CD14-positive monocyte (primary cell): ENCODE data around the gene MBD3L2B. TPM values are rescaled to one million over a fixed set of nuclear protein-coding genes. Genes with fewer than 3 reads are reported as not detected.

Experiments used
- DNase-seq, 3 donors: peaks; one replicate each; pipeline ENCODE4 v3.0.0-alpha.2; 2011 to 2022
- H2AFZ ChIP-seq: 2 replicates; pipeline ENCODE4 v1.6.0; 2012; ENCODE audit warnings: mild to moderate bottlenecking, low read depth, low read length, inconsistent platforms; ENCODE audit not compliant: insufficient read depth, poor library complexity, severe bottlenecking
- H3K27ac ChIP-seq, 2 donors: 1 replicate in 1 of 2; 2 replicates in 1 of 2; pipeline ENCODE4 v1.5.1; 2012 to 2013; ENCODE audit warnings: low read length in 2 of 2, control low read depth in 1 of 2, inconsistent platforms in 1 of 2, low read depth in 1 of 2, mild to moderate bottlenecking in 1 of 2
- H3K27me3 ChIP-seq, 2 donors: one replicate each; pipeline versions ENCODE4 v1.6.0 to v1.6.1; 2011 to 2013; ENCODE audit warnings: low read length in 2 of 2; ENCODE audit not compliant: control insufficient read depth in 2 of 2, insufficient read depth in 2 of 2
- H3K36me3 ChIP-seq, 2 donors: replicated peaks in 1 of 2; 1 replicate in 1 of 2; 2 replicates in 1 of 2; pipeline versions ENCODE4 v1.5.1 to v1.6.1; 2012 to 2013; ENCODE audit warnings: low read length in 2 of 2, control low read depth in 1 of 2, inconsistent platforms in 1 of 2, mild to moderate bottlenecking in 1 of 2; ENCODE audit not compliant: insufficient read depth in 2 of 2, control insufficient read depth in 1 of 2
- H3K4me1 ChIP-seq, 2 donors: 1 replicate in 1 of 2; 2 replicates in 1 of 2; pipeline versions ENCODE4 v1.5.1 to v1.6.1; 2012 to 2013; ENCODE audit warnings: low read length in 2 of 2, control low read depth in 1 of 2, inconsistent platforms in 1 of 2, mild to moderate bottlenecking in 1 of 2, moderate library complexity in 1 of 2; ENCODE audit not compliant: insufficient read depth in 2 of 2, control insufficient read depth in 1 of 2
- H3K4me2 ChIP-seq: replicated peaks from 2 replicates; pipeline ENCODE3; 2012; ENCODE audit warnings: low read length, moderate library complexity, mild to moderate bottlenecking; ENCODE audit not compliant: poor library complexity, severe bottlenecking; ENCODE audit errors: extremely low read depth
- H3K4me3 ChIP-seq, 3 experiments: fragments of 200-600 bp in 1 of 3; sonication (generic) in 1 of 3; replicated peaks in 1 of 3; 1 replicate in 2 of 3; 2 replicates in 1 of 3; pipeline ENCODE4 v1.5.1; 2011 to 2013; ENCODE audit warnings: low read length in 3 of 3, mild to moderate bottlenecking in 3 of 3, control low read depth in 2 of 3, low read depth in 2 of 3, inconsistent platforms in 1 of 3, moderate library complexity in 1 of 3
- H3K79me2 ChIP-seq: 2 replicates; pipeline ENCODE4 v1.6.0; 2012; ENCODE audit warnings: mild to moderate bottlenecking, control low read depth, inconsistent platforms, low read length, moderate library complexity; ENCODE audit not compliant: insufficient read depth
- H3K9ac ChIP-seq: 2 replicates; pipeline ENCODE4 v1.6.0; 2017; ENCODE audit warnings: low read length, mild to moderate bottlenecking; ENCODE audit not compliant: insufficient read depth, poor library complexity, severe bottlenecking
- H3K9me3 ChIP-seq, 2 donors: replicated peaks in 1 of 2; 1 replicate in 1 of 2; 2 replicates in 1 of 2; pipeline versions ENCODE4 v1.5.1 to v1.6.1; 2012 to 2013; ENCODE audit warnings: low read length in 2 of 2, control low read depth in 1 of 2; ENCODE audit not compliant: control insufficient read depth in 1 of 2, insufficient read depth in 1 of 2
- H4K20me1 ChIP-seq: 2 replicates; pipeline ENCODE4 v1.6.0; 2012; ENCODE audit warnings: mild to moderate bottlenecking, low read length, control low read depth, moderate library complexity; ENCODE audit not compliant: insufficient read depth
- H3K27ac Mint-ChIP-seq, 7 donors: one replicate each; pipeline ENCODE4 v1.8.0; 2020; ENCODE audit warnings: mild to moderate bottlenecking in 7 of 7, mixed read lengths in 7 of 7, moderate library complexity in 6 of 7, inconsistent platforms in 2 of 7
- H3K27me3 Mint-ChIP-seq, 3 donors: one replicate each; pipeline ENCODE4 v1.8.0; 2021 to 2022; ENCODE audit warnings: low read depth in 3 of 3, mild to moderate bottlenecking in 3 of 3, mixed read lengths in 3 of 3, moderate library complexity in 3 of 3, inconsistent platforms in 1 of 3
- H3K36me3 Mint-ChIP-seq, 2 donors: one replicate each; pipeline ENCODE4 v1.8.0; 2020; ENCODE audit warnings: mixed read lengths in 2 of 2, inconsistent platforms in 1 of 2, mild to moderate bottlenecking in 1 of 2
- H3K4me1 Mint-ChIP-seq: one replicate; pipeline ENCODE4 v1.8.0; 2020; ENCODE audit warnings: mild to moderate bottlenecking, mixed read lengths
- H3K4me3 Mint-ChIP-seq, 2 donors: one replicate each; pipeline ENCODE4 v1.8.0; 2020; ENCODE audit warnings: mild to moderate bottlenecking in 2 of 2, mixed read lengths in 2 of 2, moderate library complexity in 1 of 2
- H3K9me3 Mint-ChIP-seq, 7 donors: one replicate each; pipeline ENCODE4 v1.8.0; 2020 to 2022; ENCODE audit warnings: mixed read lengths in 7 of 7, mild to moderate bottlenecking in 6 of 7, moderate library complexity in 6 of 7, inconsistent platforms in 2 of 7
- CTCF ChIP-seq: fragments of 200-600 bp; IDR thresholded peaks from one replicate; pipeline ENCODE4 v1.8.0; 2022; ENCODE audit warnings: antibody characterized with exemption, mild to moderate bottlenecking
- WGBS: methylation state at CpG from one replicate; pipeline ENCODE4 v1.1.5; 2013; ENCODE audit warnings: missing lambda C conversion rate; ENCODE audit not compliant: insufficient coverage; 5-methylcytosine and 5-hydroxymethylcytosine counted together
- intact Hi-C, 2 donors: fragments of 100-400 bp; cut with micrococcal nuclease; formaldehyde crosslinking; loops; one replicate each; pipeline versions ENCODE4 v1.15.0 to v1.15.1; 2023
- polyA plus RNA-seq, 3 donors: library from polyadenylated mRNA; depleted of rRNA in 1 of 3; unstranded in 2 of 3; stranded (reverse) in 1 of 3; fragments of 300-500 nt in 2 of 3; fragments of >200 nt in 1 of 3; fragmentation: Illumina TruSeq in 2 of 3; gene quantifications; 1 replicate in 2 of 3; 2 replicates in 1 of 3; pipeline ENCODE4 v1.2.3, GENCODE V29; 2012 to 2021

The MBD3L2B gene
- polyA plus RNA-seq, 3 donors = not detected

GRCh38 chr19:6976197-6976596 is 45.0 kb downstream of the MBD3L2B start:
- Mint-ChIP-seq H3K27ac (no peak overlapping the region), H3K4me3 (no peak overlapping the region), H3K4me1 (peaks cover 8% of the 10 kb centered on the region), H3K9me3 (peaks cover 4 to 33% (median 26%) of the 10 kb centered on the region in 7 donors), H3K27me3 (peaks cover 0 to 11% (median 7%) of the 10 kb centered on the region in 3 donors), H3K36me3 (peaks cover 0 to 4% of the 10 kb centered on the region in 2 donors)
- H3K79me2 ChIP-seq = no peaks in the 10 kb centered on the region
- intact Hi-C loops = no loop called here
- no peak for TF ChIP-seq CTCF
- DNase-seq = no peak
- H3K27ac ChIP-seq = no peak overlapping the region
- peaks cover 1 to 4% of the 10 kb centered on the region in 2 donors for H3K4me1 ChIP-seq
- no peak overlapping the region for H2AFZ ChIP-seq
- no peaks in the 10 kb centered on the region for H3K36me3 ChIP-seq
- H3K9ac ChIP-seq = no peak overlapping the region
- no peak overlapping the region for H3K4me2 ChIP-seq
- 100% methylated on average over 1 of the region's 5 CpGs for WGBS
- H3K9me3 ChIP-seq = peaks cover 9 to 16% of the 10 kb centered on the region in 2 donors
- no peaks in the 10 kb centered on the region for H4K20me1 ChIP-seq
- H3K27me3 ChIP-seq = no peaks in the 10 kb centered on the region
- no peak overlapping the region for H3K4me3 ChIP-seq

DNA sequence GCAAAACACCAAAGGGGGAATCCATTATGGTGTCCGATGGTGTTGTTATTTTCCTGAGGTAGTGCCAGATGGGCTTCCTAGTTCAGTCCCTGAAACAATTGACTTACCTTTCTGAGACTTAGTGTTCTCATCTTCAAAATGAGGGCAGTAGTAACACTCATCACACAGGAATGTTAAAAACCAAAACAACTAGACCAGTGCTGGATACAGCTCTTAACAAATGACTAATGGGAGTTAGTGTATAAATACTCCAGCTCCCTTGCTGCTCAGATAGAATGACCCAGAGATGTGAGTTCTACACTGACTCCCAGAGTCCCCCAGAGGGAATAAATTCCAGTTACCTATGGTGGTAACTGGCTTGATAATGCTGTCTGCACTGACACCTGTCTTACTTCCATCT is 49.9 kb downstream of the MBD3L2B start:
- Histone ChIP-seq H3K4me2 (no peak overlapping the region), H3K36me3 (no peaks in the 10 kb centered on the region), H3K4me3 (peak overlapping the region in 1 of 3 experiments; percentile 9), H2AFZ (peak overlapping the region; percentile 43), H3K9me3 (peaks cover 0 to 3% of the 10 kb centered on the region in 2 donors), H3K9ac (no peak overlapping the region), H3K27me3 (no peaks in the 10 kb centered on the region), H3K79me2 (no peaks in the 10 kb centered on the region), H3K4me1 (peaks cover 40 to 44% of the 10 kb centered on the region in 2 donors), H4K20me1 (no peaks in the 10 kb centered on the region), H3K27ac (peak overlapping the region; percentile 87 to 91)
- Mint-ChIP-seq H3K27me3 (peaks cover 0 to 12% (median 2%) of the 10 kb centered on the region in 3 donors), H3K4me3 (no peak overlapping the region), H3K36me3 (peaks cover 1 to 11% of the 10 kb centered on the region in 2 donors), H3K4me1 (peaks cover 33% of the 10 kb centered on the region), H3K27ac (peak overlapping the region; percentile 41 to 96 (median 92)), H3K9me3 (peaks cover 5 to 15% (median 13%) of the 10 kb centered on the region in 7 donors)
- no CpG with 5 or more reads among the region's 1 CpG for WGBS
- no peak for TF ChIP-seq CTCF
- DNase-seq = no peak
- intact Hi-C loops = no loop called here
